ENCODE data around the gene DOCK6. TPM values are rescaled to one million over a fixed set of nuclear protein-coding genes. Genes with fewer than 3 reads are reported as not detected.
A peak's percentile ranks its signal among the peaks of the same experiment; 100 is the strongest.

Gene DOCK6
- total and polyA plus RNA-seq, 2 of the 13 experiments (the other 11 are each of a cell fraction or from before 2014, with no cell fraction given): 5.4 to 38.1 TPM

GRCh38 chr19:11293433-11294389 is 31.4 kb upstream of the DOCK6 start (continued):
- TF ChIP-seq, protein P1, sequence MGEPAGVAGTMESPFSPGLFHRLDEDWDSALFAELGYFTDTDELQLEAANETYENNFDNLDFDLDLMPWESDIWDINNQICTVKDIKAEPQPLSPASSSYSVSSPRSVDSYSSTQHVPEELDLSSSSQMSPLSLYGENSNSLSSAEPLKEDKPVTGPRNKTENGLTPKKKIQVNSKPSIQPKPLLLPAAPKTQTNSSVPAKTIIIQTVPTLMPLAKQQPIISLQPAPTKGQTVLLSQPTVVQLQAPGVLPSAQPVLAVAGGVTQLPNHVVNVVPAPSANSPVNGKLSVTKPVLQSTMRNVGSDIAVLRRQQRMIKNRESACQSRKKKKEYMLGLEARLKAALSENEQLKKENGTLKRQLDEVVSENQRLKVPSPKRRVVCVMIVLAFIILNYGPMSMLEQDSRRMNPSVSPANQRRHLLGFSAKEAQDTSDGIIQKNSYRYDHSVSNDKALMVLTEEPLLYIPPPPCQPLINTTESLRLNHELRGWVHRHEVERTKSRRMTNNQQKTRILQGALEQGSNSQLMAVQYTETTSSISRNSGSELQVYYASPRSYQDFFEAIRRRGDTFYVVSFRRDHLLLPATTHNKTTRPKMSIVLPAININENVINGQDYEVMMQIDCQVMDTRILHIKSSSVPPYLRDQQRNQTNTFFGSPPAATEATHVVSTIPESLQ (CRISPR knock-in tag; conservative IDR thresholded peaks at IDR 0.05): no peak
- TF ChIP-seq POLR2AphosphoS2 (IDR thresholded peaks at IDR 0.05; ENCODE audit: low read depth, low read length) (no peak), KDM2A (CRISPR knock-in tag; IDR thresholded peaks at IDR 0.05; ENCODE audit: borderline replicate concordance, low read depth) (peak; percentile 78), NFE2L1 (CRISPR knock-in tag; IDR thresholded peaks at IDR 0.05; ENCODE audit: borderline replicate concordance) (no peak), CEBPG (CRISPR knock-in tag; IDR thresholded peaks at IDR 0.05) (peak; percentile 47; the same call in 1 of the 2 replicates), ZNF724P (CRISPR knock-in tag; IDR thresholded peaks at IDR 0.05; ENCODE audit: borderline replicate concordance) (peak; percentile 27; the same call in 1 of the 2 replicates), CENPX (CRISPR knock-in tag; IDR thresholded peaks at IDR 0.05) (no peak), ETV5 (CRISPR knock-in tag; IDR thresholded peaks at IDR 0.05; ENCODE audit: borderline replicate concordance) (peak; percentile 75; the same call in 1 of the 2 replicates), BORCS8-MEF2B (CRISPR knock-in tag; IDR thresholded peaks at IDR 0.05) (no peak), PRMT3 (CRISPR knock-in tag; IDR thresholded peaks at IDR 0.05; ENCODE audit: borderline replicate concordance, low read depth) (no peak), EHMT2 (IDR thresholded peaks at IDR 0.05; ENCODE audit: borderline replicate concordance, low read depth, low read length) (no peak), ZNF260 (CRISPR knock-in tag; IDR thresholded peaks at IDR 0.05; ENCODE audit: borderline replicate concordance, low read depth) (no peak), FOXA3 (CRISPR knock-in tag; IDR thresholded peaks at IDR 0.05) (peak; percentile 42; the same call in 1 of the 2 replicates)
- TF ChIP-seq, protein P2, sequence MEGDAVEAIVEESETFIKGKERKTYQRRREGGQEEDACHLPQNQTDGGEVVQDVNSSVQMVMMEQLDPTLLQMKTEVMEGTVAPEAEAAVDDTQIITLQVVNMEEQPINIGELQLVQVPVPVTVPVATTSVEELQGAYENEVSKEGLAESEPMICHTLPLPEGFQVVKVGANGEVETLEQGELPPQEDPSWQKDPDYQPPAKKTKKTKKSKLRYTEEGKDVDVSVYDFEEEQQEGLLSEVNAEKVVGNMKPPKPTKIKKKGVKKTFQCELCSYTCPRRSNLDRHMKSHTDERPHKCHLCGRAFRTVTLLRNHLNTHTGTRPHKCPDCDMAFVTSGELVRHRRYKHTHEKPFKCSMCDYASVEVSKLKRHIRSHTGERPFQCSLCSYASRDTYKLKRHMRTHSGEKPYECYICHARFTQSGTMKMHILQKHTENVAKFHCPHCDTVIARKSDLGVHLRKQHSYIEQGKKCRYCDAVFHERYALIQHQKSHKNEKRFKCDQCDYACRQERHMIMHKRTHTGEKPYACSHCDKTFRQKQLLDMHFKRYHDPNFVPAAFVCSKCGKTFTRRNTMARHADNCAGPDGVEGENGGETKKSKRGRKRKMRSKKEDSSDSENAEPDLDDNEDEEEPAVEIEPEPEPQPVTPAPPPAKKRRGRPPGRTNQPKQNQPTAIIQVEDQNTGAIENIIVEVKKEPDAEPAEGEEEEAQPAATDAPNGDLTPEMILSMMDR (CRISPR knock-in tag; IDR thresholded peaks at IDR 0.05): peak; percentile 98
- TF ChIP-seq, protein P3, sequence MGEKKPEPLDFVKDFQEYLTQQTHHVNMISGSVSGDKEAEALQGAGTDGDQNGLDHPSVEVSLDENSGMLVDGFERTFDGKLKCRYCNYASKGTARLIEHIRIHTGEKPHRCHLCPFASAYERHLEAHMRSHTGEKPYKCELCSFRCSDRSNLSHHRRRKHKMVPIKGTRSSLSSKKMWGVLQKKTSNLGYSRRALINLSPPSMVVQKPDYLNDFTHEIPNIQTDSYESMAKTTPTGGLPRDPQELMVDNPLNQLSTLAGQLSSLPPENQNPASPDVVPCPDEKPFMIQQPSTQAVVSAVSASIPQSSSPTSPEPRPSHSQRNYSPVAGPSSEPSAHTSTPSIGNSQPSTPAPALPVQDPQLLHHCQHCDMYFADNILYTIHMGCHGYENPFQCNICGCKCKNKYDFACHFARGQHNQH (CRISPR knock-in tag; IDR thresholded peaks at IDR 0.05): 0 out of 2 replicates have a peak, but pooled peaks have one; percentile 65
- TF ChIP-seq, protein P4, sequence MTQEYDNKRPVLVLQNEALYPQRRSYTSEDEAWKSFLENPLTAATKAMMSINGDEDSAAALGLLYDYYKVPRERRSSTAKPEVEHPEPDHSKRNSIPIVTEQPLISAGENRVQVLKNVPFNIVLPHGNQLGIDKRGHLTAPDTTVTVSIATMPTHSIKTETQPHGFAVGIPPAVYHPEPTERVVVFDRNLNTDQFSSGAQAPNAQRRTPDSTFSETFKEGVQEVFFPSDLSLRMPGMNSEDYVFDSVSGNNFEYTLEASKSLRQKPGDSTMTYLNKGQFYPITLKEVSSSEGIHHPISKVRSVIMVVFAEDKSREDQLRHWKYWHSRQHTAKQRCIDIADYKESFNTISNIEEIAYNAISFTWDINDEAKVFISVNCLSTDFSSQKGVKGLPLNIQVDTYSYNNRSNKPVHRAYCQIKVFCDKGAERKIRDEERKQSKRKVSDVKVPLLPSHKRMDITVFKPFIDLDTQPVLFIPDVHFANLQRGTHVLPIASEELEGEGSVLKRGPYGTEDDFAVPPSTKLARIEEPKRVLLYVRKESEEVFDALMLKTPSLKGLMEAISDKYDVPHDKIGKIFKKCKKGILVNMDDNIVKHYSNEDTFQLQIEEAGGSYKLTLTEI (CRISPR knock-in tag; conservative IDR thresholded peaks at IDR 0.05): no peak

All from HepG2 (cell line).